Skeletal muscle tissue (tissue), 4 donors: Measurements from ENCODE around the gene PTPRM. TPM values are rescaled to one million over a fixed set of nuclear protein-coding genes. Genes with fewer than 3 reads are reported as not detected.

Source experiments
- H3K27ac ChIP-seq: one replicate; pipeline ENCODE4 v1.7.0; 2013; ENCODE audit warnings: mild to moderate bottlenecking, low read depth, low read length, inconsistent platforms
- H3K27me3 ChIP-seq, 3 donors: one replicate each; pipeline ENCODE4 v1.7.0; 2013; ENCODE audit warnings: low read length in 3 of 3; ENCODE audit not compliant: control insufficient read depth in 3 of 3, insufficient read depth in 3 of 3
- H3K36me3 ChIP-seq, 3 donors: one replicate each; pipeline ENCODE4 v1.7.0; 2013; ENCODE audit warnings: low read length in 3 of 3; ENCODE audit not compliant: control insufficient read depth in 3 of 3, insufficient read depth in 3 of 3
- H3K4me1 ChIP-seq, 3 donors: one replicate each; pipeline ENCODE4 v1.7.0; 2013; ENCODE audit warnings: low read length in 3 of 3, mild to moderate bottlenecking in 3 of 3; ENCODE audit not compliant: control insufficient read depth in 3 of 3, insufficient read depth in 3 of 3
- H3K4me3 ChIP-seq, 3 donors: one replicate each; pipeline ENCODE4 v1.7.0; 2013; ENCODE audit warnings: low read length in 3 of 3
- H3K9ac ChIP-seq, 3 donors: one replicate each; pipeline ENCODE4 v1.7.0; 2013; ENCODE audit warnings: low read length in 3 of 3, mild to moderate bottlenecking in 3 of 3, moderate library complexity in 2 of 3, low read depth in 1 of 3
- H3K9me3 ChIP-seq, 3 donors: one replicate each; pipeline ENCODE4 v1.7.0; 2013; ENCODE audit warnings: low read length in 3 of 3; ENCODE audit not compliant: control insufficient read depth in 3 of 3
- total RNA-seq: library from RNA; depleted of rRNA; stranded (reverse); fragments of >200 nt; gene quantifications from one replicate; pipeline ENCODE4 v1.2.3, GENCODE V29; 2014
- donor health status: Osteomylitis.

The PTPRM gene
- total RNA-seq, 1 donor from 2014 or later: 68.9 TPM

- H3K4me1 ChIP-seq: no peaks in the 10 kb centered on the region
- no peak overlapping the region for H3K9ac ChIP-seq
- H3K4me3 ChIP-seq: no peak overlapping the region
- H3K27me3 ChIP-seq: no peaks in the 10 kb centered on the region
- H3K9me3 ChIP-seq: no peaks in the 10 kb centered on the region
- H3K36me3 ChIP-seq: peaks cover 0 to 9% (median 4%) of the 10 kb centered on the region in 3 donors
- H3K27ac ChIP-seq: no peak overlapping the region
These were observed 697.0 kb downstream of the PTPRM start for GRCh38 chr18:8264116-8264515.

GRCh38 chr18:8264861-8265411 is 697.8 kb downstream of the PTPRM start:
- no peak overlapping the region for H3K9ac ChIP-seq

GRCh38 chr18:8272254-8272653 is 705.1 kb downstream of the PTPRM start:
- H3K9ac ChIP-seq: no peak overlapping the region
- H3K27me3 ChIP-seq: no peaks in the 10 kb centered on the region
- peaks cover 0 to 2% (median 0%) of the 10 kb centered on the region in 3 donors for H3K36me3 ChIP-seq
- H3K27ac ChIP-seq: no peak overlapping the region
- no peaks in the 10 kb centered on the region for H3K9me3 ChIP-seq
- no peaks in the 10 kb centered on the region for H3K4me1 ChIP-seq
- H3K4me3 ChIP-seq: no peak overlapping the region

More at GRCh38 chr18:8264861-8265411, 697.8 kb downstream of the PTPRM start:
- H3K27ac ChIP-seq: no peak overlapping the region
- H3K27me3 ChIP-seq: no peaks in the 10 kb centered on the region
- H3K36me3 ChIP-seq: peaks cover 0 to 9% (median 4%) of the 10 kb centered on the region in 3 donors
- H3K4me3 ChIP-seq: no peak overlapping the region
- no peaks in the 10 kb centered on the region for H3K4me1 ChIP-seq
- H3K9me3 ChIP-seq: no peaks in the 10 kb centered on the region

GRCh38 chr18:8274370-8274769 is 707.3 kb downstream of the PTPRM start:
- H3K4me1 ChIP-seq: no peaks in the 10 kb centered on the region
- H3K9me3 ChIP-seq: no peaks in the 10 kb centered on the region
- no peaks in the 10 kb centered on the region for H3K27me3 ChIP-seq
- H3K27ac ChIP-seq: no peak overlapping the region
- peaks cover 0 to 2% (median 0%) of the 10 kb centered on the region in 3 donors for H3K36me3 ChIP-seq
- H3K9ac ChIP-seq: no peak overlapping the region
- H3K4me3 ChIP-seq: no peak overlapping the region

DNA sequence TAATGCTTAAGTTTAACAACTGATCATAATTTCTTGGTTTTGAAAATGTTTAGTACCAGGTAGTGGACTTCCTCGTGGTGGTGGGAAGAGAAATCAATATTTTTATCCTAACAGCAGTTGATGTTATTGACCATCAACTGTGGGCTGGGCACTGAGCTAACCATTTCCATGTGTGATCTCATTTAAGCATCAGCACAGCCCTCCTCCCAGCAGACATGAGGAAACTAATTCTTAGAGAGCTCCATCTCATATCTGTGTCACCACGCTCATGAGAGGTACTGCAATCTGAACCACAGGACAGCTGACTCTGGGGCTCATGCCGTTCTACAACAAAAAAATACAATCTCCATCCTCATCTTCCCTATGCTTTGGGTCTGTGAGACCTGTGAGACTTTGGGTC is 709.3 kb downstream of the PTPRM start:
- Histone ChIP-seq H3K4me1 (no peaks in the 10 kb centered on the region), H3K9ac (no peak overlapping the region), H3K4me3 (no peak overlapping the region), H3K36me3 (peaks cover 0 to 2% (median 0%) of the 10 kb centered on the region in 3 donors), H3K9me3 (no peaks in the 10 kb centered on the region), H3K27me3 (no peaks in the 10 kb centered on the region), H3K27ac (no peak overlapping the region)

GRCh38 chr18:8277270-8277669 is 710.2 kb downstream of the PTPRM start:
- Histone ChIP-seq H3K4me1 (no peaks in the 10 kb centered on the region), H3K36me3 (peaks cover 0 to 2% (median 0%) of the 10 kb centered on the region in 3 donors), H3K9ac (no peak overlapping the region), H3K4me3 (no peak overlapping the region), H3K27ac (no peak overlapping the region), H3K9me3 (no peaks in the 10 kb centered on the region), H3K27me3 (no peaks in the 10 kb centered on the region)

GRCh38 chr18:8279346-8279745 is 712.2 kb downstream of the PTPRM start:
- Histone ChIP-seq H3K36me3 (peaks cover 0 to 2% (median 0%) of the 10 kb centered on the region in 3 donors), H3K4me1 (no peaks in the 10 kb centered on the region), H3K4me3 (no peak overlapping the region), H3K27ac (no peak overlapping the region), H3K27me3 (no peaks in the 10 kb centered on the region), H3K9ac (no peak overlapping the region), H3K9me3 (no peaks in the 10 kb centered on the region)

GRCh38 chr18:8279781-8280330 is 712.7 kb downstream of the PTPRM start:
- peaks cover 0 to 2% (median 0%) of the 10 kb centered on the region in 3 donors for H3K36me3 ChIP-seq
- no peaks in the 10 kb centered on the region for H3K9me3 ChIP-seq
- no peaks in the 10 kb centered on the region for H3K27me3 ChIP-seq
- no peak overlapping the region for H3K27ac ChIP-seq
- no peak overlapping the region for H3K9ac ChIP-seq
- H3K4me1 ChIP-seq: no peaks in the 10 kb centered on the region
- H3K4me3 ChIP-seq: no peak overlapping the region

- peaks cover 5 to 7% (median 6%) of the 10 kb centered on the region in 3 donors for H3K4me1 ChIP-seq
- no peaks in the 10 kb centered on the region for H3K9me3 ChIP-seq
- no peaks in the 10 kb centered on the region for H3K27me3 ChIP-seq
- no peak overlapping the region for H3K27ac ChIP-seq
- no peak overlapping the region for H3K9ac ChIP-seq
- H3K36me3 ChIP-seq: no peaks in the 10 kb centered on the region
- no peak overlapping the region for H3K4me3 ChIP-seq
These were observed 716.9 kb downstream of the PTPRM start for GRCh38 chr18:8283891-8284585.

- Histone ChIP-seq H3K27me3 (no peaks in the 10 kb centered on the region), H3K4me1 (peaks cover 5 to 7% (median 6%) of the 10 kb centered on the region in 3 donors), H3K27ac (no peak overlapping the region), H3K9me3 (no peaks in the 10 kb centered on the region), H3K4me3 (no peak overlapping the region), H3K36me3 (no peaks in the 10 kb centered on the region), H3K9ac (no peak overlapping the region)
These were observed 719.2 kb downstream of the PTPRM start for GRCh38 chr18:8286303-8286702.
